ENCODE measurements around the gene SYT12. TPM values are rescaled to one million over a fixed set of nuclear protein-coding genes. Genes with fewer than 3 reads are reported as not detected.

The SYT12 gene
- total RNA-seq, 1 experiment from 2014 or later, result 4.6 TPM

DNA sequence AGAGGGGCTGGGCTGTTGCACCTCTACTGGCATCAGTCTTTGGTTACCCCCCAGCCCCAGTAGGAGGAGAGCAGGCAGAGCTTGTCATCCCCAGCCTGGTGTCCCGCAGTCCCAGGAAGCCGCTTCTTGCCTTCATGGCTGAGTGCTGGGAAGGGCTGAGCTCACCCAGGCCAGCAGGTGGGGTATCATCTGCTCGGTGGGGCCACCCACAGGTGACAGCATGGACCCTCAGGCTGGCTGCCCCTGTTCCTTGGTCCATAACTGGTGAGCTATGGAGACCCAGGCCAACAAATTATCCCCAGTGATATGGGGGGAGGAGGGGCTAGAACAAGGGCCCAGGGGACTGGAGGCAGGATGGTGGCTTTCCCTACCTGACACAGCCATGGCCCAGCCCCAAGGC, 27.2 kb downstream of the SYT12 start (continued):
- TF ChIP-seq, protein P1, sequence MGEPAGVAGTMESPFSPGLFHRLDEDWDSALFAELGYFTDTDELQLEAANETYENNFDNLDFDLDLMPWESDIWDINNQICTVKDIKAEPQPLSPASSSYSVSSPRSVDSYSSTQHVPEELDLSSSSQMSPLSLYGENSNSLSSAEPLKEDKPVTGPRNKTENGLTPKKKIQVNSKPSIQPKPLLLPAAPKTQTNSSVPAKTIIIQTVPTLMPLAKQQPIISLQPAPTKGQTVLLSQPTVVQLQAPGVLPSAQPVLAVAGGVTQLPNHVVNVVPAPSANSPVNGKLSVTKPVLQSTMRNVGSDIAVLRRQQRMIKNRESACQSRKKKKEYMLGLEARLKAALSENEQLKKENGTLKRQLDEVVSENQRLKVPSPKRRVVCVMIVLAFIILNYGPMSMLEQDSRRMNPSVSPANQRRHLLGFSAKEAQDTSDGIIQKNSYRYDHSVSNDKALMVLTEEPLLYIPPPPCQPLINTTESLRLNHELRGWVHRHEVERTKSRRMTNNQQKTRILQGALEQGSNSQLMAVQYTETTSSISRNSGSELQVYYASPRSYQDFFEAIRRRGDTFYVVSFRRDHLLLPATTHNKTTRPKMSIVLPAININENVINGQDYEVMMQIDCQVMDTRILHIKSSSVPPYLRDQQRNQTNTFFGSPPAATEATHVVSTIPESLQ (CRISPR knock-in tag; IDR thresholded peaks at IDR 0.05), result no peak
- TF ChIP-seq, protein P2, sequence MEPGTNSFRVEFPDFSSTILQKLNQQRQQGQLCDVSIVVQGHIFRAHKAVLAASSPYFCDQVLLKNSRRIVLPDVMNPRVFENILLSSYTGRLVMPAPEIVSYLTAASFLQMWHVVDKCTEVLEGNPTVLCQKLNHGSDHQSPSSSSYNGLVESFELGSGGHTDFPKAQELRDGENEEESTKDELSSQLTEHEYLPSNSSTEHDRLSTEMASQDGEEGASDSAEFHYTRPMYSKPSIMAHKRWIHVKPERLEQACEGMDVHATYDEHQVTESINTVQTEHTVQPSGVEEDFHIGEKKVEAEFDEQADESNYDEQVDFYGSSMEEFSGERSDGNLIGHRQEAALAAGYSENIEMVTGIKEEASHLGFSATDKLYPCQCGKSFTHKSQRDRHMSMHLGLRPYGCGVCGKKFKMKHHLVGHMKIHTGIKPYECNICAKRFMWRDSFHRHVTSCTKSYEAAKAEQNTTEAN (CRISPR knock-in tag; IDR thresholded peaks at IDR 0.05), result no peak

DNA sequence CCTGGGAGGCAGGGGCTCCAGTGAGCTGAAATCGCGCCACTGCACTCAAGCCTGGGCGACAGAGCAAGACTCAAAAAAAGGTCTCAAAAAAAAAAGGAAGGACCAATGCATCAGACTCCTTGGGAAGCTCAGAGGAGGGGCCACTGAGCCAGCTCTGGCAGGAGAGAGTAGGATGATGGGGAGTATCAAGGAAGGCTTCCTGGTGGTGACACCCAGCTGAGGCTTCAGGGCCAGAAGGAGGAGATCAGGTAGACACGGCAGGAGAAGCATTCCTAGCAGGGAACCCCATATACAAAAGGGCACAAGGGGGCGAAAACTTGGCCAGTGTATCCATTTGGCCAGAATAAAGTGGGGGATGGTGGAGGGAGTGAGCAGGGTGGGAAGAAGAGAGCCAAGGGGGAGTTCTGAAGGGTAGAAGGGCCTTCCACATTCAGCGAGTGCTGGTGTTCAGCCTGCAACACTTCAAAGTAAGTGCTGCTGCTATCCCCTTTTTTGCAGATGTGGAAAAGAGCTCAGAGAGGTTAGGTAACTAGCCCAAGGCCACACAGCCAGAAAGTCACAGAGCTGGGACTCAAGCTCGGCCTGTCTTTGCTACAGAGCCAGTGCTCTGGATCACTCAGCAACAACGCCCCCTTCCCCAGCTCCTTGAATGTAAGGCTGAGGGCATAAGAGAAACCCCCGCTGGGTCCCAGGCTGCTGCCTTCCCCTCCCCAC, 28.4 kb downstream of the SYT12 start:
- H3K27me3 Mint-ChIP-seq (ENCODE audit: low read depth), result no peaks in the 10 kb centered on the region; the same call in 1 of the 2 replicates
- no peak for DNase-seq (ENCODE audit: low spot score)
- CTCF ChIA-PET, result interaction anchor here (0.6 to 4.0 kb wide), 17 partner anchors 8 to 331 kb away, joined by 3 to 22 read pairs (median 4); partner anchors contain the start of gene SYT12
- no peak for ATAC-seq
- no peaks in the 10 kb centered on the region for H3K9me3 Mint-ChIP-seq
- H3K27ac Mint-ChIP-seq, result no peak overlapping the region
- H3K4me1 Mint-ChIP-seq, result peaks cover 20% of the 10 kb centered on the region
- no peaks in the 10 kb centered on the region for H3K36me3 Mint-ChIP-seq
- POLR2A ChIA-PET, result interaction anchor here (0.5 kb wide), 1 partner anchor 51 kb away, joined by 3 read pairs; no protein-coding TSS in a partner anchor
- TF ChIP-seq PRRX2 (CRISPR knock-in tag; IDR thresholded peaks at IDR 0.05), result no peak
- no peak for TF ChIP-seq CBFB (CRISPR knock-in tag; IDR thresholded peaks at IDR 0.05; ENCODE audit: low read depth)
- TF ChIP-seq ZNF232 (CRISPR knock-in tag; IDR thresholded peaks at IDR 0.05), result no peak
- TF ChIP-seq, protein P3, sequence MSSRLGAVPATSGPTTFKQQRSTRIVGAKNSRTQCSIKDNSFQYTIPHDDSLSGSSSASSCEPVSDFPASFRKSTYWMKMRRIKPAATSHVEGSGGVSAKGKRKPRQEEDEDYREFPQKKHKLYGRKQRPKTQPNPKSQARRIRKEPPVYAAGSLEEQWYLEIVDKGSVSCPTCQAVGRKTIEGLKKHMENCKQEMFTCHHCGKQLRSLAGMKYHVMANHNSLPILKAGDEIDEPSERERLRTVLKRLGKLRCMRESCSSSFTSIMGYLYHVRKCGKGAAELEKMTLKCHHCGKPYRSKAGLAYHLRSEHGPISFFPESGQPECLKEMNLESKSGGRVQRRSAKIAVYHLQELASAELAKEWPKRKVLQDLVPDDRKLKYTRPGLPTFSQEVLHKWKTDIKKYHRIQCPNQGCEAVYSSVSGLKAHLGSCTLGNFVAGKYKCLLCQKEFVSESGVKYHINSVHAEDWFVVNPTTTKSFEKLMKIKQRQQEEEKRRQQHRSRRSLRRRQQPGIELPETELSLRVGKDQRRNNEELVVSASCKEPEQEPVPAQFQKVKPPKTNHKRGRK (CRISPR knock-in tag; IDR thresholded peaks at IDR 0.05; ENCODE audit: borderline replicate concordance), result no peak
- TF ChIP-seq HMGA2 (CRISPR knock-in tag; IDR thresholded peaks at IDR 0.05), result no peak
- TF ChIP-seq CREM (CRISPR knock-in tag; IDR thresholded peaks at IDR 0.05), result no peak
- TF ChIP-seq ZNF423 (CRISPR knock-in tag; IDR thresholded peaks at IDR 0.05), result no peak
- TF ChIP-seq, protein P4, sequence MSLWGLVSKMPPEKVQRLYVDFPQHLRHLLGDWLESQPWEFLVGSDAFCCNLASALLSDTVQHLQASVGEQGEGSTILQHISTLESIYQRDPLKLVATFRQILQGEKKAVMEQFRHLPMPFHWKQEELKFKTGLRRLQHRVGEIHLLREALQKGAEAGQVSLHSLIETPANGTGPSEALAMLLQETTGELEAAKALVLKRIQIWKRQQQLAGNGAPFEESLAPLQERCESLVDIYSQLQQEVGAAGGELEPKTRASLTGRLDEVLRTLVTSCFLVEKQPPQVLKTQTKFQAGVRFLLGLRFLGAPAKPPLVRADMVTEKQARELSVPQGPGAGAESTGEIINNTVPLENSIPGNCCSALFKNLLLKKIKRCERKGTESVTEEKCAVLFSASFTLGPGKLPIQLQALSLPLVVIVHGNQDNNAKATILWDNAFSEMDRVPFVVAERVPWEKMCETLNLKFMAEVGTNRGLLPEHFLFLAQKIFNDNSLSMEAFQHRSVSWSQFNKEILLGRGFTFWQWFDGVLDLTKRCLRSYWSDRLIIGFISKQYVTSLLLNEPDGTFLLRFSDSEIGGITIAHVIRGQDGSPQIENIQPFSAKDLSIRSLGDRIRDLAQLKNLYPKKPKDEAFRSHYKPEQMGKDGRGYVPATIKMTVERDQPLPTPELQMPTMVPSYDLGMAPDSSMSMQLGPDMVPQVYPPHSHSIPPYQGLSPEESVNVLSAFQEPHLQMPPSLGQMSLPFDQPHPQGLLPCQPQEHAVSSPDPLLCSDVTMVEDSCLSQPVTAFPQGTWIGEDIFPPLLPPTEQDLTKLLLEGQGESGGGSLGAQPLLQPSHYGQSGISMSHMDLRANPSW (CRISPR knock-in tag; conservative IDR thresholded peaks at IDR 0.05; ENCODE audit: low read depth), result no peak
- TF ChIP-seq, protein P2 (CRISPR knock-in tag; IDR thresholded peaks at IDR 0.05), result no peak
- TF ChIP-seq IRF2 (CRISPR knock-in tag; IDR thresholded peaks at IDR 0.05; ENCODE audit: borderline replicate concordance, low read depth), result no peak
- TF ChIP-seq, protein P5, sequence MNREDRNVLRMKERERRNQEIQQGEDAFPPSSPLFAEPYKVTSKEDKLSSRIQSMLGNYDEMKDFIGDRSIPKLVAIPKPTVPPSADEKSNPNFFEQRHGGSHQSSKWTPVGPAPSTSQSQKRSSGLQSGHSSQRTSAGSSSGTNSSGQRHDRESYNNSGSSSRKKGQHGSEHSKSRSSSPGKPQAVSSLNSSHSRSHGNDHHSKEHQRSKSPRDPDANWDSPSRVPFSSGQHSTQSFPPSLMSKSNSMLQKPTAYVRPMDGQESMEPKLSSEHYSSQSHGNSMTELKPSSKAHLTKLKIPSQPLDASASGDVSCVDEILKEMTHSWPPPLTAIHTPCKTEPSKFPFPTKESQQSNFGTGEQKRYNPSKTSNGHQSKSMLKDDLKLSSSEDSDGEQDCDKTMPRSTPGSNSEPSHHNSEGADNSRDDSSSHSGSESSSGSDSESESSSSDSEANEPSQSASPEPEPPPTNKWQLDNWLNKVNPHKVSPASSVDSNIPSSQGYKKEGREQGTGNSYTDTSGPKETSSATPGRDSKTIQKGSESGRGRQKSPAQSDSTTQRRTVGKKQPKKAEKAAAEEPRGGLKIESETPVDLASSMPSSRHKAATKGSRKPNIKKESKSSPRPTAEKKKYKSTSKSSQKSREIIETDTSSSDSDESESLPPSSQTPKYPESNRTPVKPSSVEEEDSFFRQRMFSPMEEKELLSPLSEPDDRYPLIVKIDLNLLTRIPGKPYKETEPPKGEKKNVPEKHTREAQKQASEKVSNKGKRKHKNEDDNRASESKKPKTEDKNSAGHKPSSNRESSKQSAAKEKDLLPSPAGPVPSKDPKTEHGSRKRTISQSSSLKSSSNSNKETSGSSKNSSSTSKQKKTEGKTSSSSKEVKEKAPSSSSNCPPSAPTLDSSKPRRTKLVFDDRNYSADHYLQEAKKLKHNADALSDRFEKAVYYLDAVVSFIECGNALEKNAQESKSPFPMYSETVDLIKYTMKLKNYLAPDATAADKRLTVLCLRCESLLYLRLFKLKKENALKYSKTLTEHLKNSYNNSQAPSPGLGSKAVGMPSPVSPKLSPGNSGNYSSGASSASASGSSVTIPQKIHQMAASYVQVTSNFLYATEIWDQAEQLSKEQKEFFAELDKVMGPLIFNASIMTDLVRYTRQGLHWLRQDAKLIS (CRISPR knock-in tag; IDR thresholded peaks at IDR 0.05; ENCODE audit: borderline replicate concordance), result no peak
- TF ChIP-seq ZNF396 (CRISPR knock-in tag; IDR thresholded peaks at IDR 0.05; ENCODE audit: borderline replicate concordance), result no peak
- TF ChIP-seq ZNF219 (CRISPR knock-in tag; IDR thresholded peaks at IDR 0.05; ENCODE audit: borderline replicate concordance), result no peak
- TF ChIP-seq GRHL2 (CRISPR knock-in tag; IDR thresholded peaks at IDR 0.05; ENCODE audit: insufficient replicate concordance, severe bottlenecking), result no peak
- TF ChIP-seq GABPB1 (CRISPR knock-in tag; IDR thresholded peaks at IDR 0.05), result no peak
- TF ChIP-seq, protein P6, sequence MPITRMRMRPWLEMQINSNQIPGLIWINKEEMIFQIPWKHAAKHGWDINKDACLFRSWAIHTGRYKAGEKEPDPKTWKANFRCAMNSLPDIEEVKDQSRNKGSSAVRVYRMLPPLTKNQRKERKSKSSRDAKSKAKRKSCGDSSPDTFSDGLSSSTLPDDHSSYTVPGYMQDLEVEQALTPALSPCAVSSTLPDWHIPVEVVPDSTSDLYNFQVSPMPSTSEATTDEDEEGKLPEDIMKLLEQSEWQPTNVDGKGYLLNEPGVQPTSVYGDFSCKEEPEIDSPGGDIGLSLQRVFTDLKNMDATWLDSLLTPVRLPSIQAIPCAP (CRISPR knock-in tag; IDR thresholded peaks at IDR 0.05), result no peak
- TF ChIP-seq NR3C1 (CRISPR knock-in tag; conservative IDR thresholded peaks at IDR 0.05; ENCODE audit: low read depth), result no peak
- no peak overlapping the region for H3K4me3 Mint-ChIP-seq

Data from WTC11 (cell line).